Endodermal cell (in vitro differentiated cells): ENCODE measurements around the gene LOXHD1. TPM values are rescaled to one million over a fixed set of nuclear protein-coding genes. Genes with fewer than 3 reads are reported as not detected.

Experiments
- DNase-seq: peaks from one replicate; pipeline ENCODE4 v3.0.0-alpha.2; 2017
- H3K27ac ChIP-seq: 2 replicates; pipeline ENCODE4 v1.5.1; 2013; ENCODE audit warnings: mild to moderate bottlenecking, low read depth, low read length, moderate library complexity
- H3K27me3 ChIP-seq: 2 replicates; pipeline ENCODE4 v1.6.1; 2013; ENCODE audit warnings: mild to moderate bottlenecking, low read length, moderate library complexity; ENCODE audit not compliant: insufficient read depth, control insufficient read depth, poor library complexity, severe bottlenecking
- H3K36me3 ChIP-seq: 2 replicates; pipeline ENCODE4 v1.7.0; 2013; ENCODE audit warnings: mild to moderate bottlenecking, low read length, moderate library complexity; ENCODE audit not compliant: control insufficient read depth, insufficient read depth
- H3K4me1 ChIP-seq: one replicate; pipeline ENCODE4 v1.7.0; 2013; ENCODE audit warnings: low read length; ENCODE audit not compliant: control insufficient read depth, insufficient read depth
- H3K4me3 ChIP-seq: 2 replicates; pipeline ENCODE4 v1.5.1; 2013; ENCODE audit warnings: mild to moderate bottlenecking, low read length, moderate library complexity
- H3K9ac ChIP-seq: 2 replicates; pipeline ENCODE4 v1.6.1; 2013; ENCODE audit warnings: mild to moderate bottlenecking, low read length, moderate library complexity; ENCODE audit not compliant: poor library complexity, severe bottlenecking; ENCODE audit errors: extremely low read depth
- H3K9me3 ChIP-seq: 2 replicates; pipeline ENCODE4 v1.6.1; 2013; ENCODE audit warnings: mild to moderate bottlenecking, low read length, moderate library complexity; ENCODE audit not compliant: control insufficient read depth
- H3K27ac Mint-ChIP-seq: 2 replicates; pipeline ENCODE4 v1.8.0; 2020; ENCODE audit warnings: mixed read lengths
- H3K27me3 Mint-ChIP-seq: 2 replicates; pipeline ENCODE4 v1.8.0; 2021; ENCODE audit warnings: mild to moderate bottlenecking, mixed read lengths; ENCODE audit not compliant: insufficient read depth
- H3K36me3 Mint-ChIP-seq: 2 replicates; pipeline ENCODE4 v1.8.0; 2020; ENCODE audit warnings: low read depth, mixed read lengths
- H3K4me1 Mint-ChIP-seq: 2 replicates; pipeline ENCODE4 v1.8.0; 2020; ENCODE audit warnings: mixed read lengths
- H3K4me3 Mint-ChIP-seq: 2 replicates; pipeline ENCODE4 v1.8.0; 2020; ENCODE audit warnings: mild to moderate bottlenecking, moderate library complexity, mixed read lengths
- H3K9me3 Mint-ChIP-seq: 2 replicates; pipeline ENCODE4 v1.8.0; 2020; ENCODE audit warnings: mild to moderate bottlenecking, mixed read lengths
- CTCF ChIP-seq: fragments of 200-600 bp; sonication (generic); conservative IDR thresholded peaks from 2 replicates; pipeline ENCODE4 v1.5.0; 2021; ENCODE audit warnings: antibody characterized with exemption, mild to moderate bottlenecking
- WGBS, 2 experiments: methylation state at CpG; one replicate each; pipeline versions ENCODE4 v1.1.5 to v1.1.7; 2013; ENCODE audit warnings: missing lambda C conversion rate in 2 of 2, mixed read lengths in 1 of 2; ENCODE audit not compliant: insufficient coverage in 1 of 2, insufficient read length in 1 of 2; 5-methylcytosine and 5-hydroxymethylcytosine counted together
- total RNA-seq, 2 donors: library from RNA; stranded (reverse); fragmentation: NEBNext Ultra II Directional in 1 of 2; extraction: Animal tissue kit (Norgen Biotek cat#: 25700) in 1 of 2; gene quantifications; 2 replicates in 1 of 2; 3 replicates in 1 of 2; pipeline ENCODE4 v1.2.1, GENCODE V29; 2021

Gene LOXHD1
- total RNA-seq, 2 donors from 2014 or later, result 2.1 TPM; not detected in 1

DNA sequence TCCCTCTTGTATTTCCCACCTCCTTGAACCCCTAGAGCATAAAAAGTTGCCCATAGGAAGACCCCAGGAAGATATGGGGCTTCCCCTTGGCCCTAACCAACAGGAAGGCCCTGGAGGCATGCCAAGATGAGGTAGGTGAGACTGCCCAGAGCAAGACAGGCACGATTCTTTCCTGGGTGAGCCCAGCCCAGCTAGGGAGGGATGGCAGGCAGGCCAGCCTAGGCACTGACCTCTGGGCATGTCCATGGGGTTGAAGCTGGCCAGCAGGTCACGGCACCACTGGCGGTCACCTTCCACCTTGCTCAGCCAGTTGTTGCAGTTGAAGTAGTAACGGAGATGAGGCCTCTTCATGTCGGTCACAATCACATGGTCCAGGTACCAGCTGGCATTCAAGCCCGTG, 17.6 kb downstream of the LOXHD1 start:
- Histone ChIP-seq H3K27ac (no peak overlapping the region), H3K4me3 (no peak overlapping the region), H3K4me1 (no peaks in the 10 kb centered on the region), H3K27me3 (peaks cover 7% of the 10 kb centered on the region), H3K9me3 (no peaks in the 10 kb centered on the region), H3K9ac (no peak overlapping the region), H3K36me3 (no peaks in the 10 kb centered on the region)
- no peaks in the 10 kb centered on the region for H3K9me3 Mint-ChIP-seq
- H3K27ac Mint-ChIP-seq, result no peak overlapping the region
- H3K36me3 Mint-ChIP-seq, result no peaks in the 10 kb centered on the region
- no peaks in the 10 kb centered on the region for H3K4me1 Mint-ChIP-seq
- TF ChIP-seq CTCF, result no peak
- no peak overlapping the region for H3K4me3 Mint-ChIP-seq
- peak; percentile 30 for DNase-seq
- 93 to 99% methylated on average over 5 to 6 of the region's 6 CpGs for WGBS, 2 experiments
- H3K27me3 Mint-ChIP-seq, result no peaks in the 10 kb centered on the region

DNA sequence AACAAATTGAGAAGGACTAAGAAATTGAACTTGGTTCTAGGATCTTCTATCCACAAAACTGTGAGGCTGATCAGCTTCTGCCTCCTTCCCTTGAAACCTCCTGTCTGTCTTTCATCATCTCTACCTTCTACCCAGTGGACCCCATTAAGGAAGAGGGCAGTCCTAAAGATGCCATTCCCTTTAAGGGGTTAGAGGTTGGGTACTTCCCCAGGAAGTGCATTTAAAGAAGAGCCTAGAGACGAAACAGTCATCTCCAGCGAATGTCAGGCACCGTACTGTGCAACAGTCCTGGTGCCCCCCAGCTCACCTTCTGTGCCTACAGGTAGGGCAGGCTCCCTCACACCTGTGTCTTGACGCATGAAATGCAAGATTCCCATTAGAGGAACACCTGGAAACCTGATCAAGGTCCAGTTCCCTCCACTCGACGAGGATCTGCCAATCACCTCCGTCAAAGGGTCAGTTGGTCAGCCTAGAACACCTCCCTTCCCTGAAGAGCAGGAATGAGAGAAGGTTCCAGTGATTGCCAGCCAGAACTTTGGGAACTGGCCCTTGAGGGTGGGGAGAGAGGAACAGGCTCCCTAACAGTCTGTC, 20.9 kb downstream of the LOXHD1 start:
- Mint-ChIP-seq H3K36me3 (peaks cover 3% of the 10 kb centered on the region), H3K9me3 (no peaks in the 10 kb centered on the region), H3K4me3 (no peak overlapping the region), H3K4me1 (no peaks in the 10 kb centered on the region), H3K27me3 (no peaks in the 10 kb centered on the region), H3K27ac (no peak overlapping the region)
- Histone ChIP-seq H3K36me3 (no peaks in the 10 kb centered on the region), H3K9me3 (no peaks in the 10 kb centered on the region), H3K27ac (no peak overlapping the region), H3K4me3 (no peak overlapping the region), H3K4me1 (no peaks in the 10 kb centered on the region), H3K9ac (no peak overlapping the region), H3K27me3 (no peaks in the 10 kb centered on the region)
- no peak for TF ChIP-seq CTCF
- WGBS, 2 experiments, result 86 to 90% methylated on average over 3 to 7 of the region's 7 CpGs
- DNase-seq, result no peak

DNA sequence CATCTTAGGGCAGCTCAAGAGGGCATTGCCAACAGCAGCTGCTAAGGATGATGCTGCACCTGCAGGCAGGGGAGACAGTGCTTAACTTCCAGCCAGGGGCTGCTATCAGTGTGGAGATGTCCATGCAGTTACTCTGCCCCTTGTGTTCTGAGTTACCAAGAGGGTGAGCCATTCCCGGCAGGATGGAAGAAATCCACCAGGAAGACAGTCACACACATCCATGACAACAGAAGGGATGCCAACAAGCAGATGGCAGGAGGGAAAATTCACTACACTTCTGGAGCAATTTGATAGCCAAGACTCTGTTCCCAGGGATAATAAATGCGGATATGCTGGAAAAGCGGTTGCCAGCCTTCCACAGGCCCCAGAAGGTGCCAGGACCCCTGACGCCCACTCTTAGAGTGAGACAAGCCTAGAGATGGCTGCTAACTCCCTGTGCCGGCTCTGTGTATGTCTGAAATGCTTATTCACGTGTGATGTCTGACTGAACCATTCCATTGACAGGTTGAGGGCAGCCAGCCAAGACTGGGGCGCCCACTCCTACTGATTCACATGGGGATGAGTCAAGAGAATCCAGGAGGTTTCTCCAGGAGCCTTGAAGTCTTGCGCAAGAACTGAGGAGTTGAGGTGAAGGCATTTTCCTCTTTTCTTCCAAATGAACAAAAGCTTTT, 24.5 kb downstream of the LOXHD1 start:
- H3K4me3 ChIP-seq, result no peak overlapping the region
- H3K27ac ChIP-seq, result no peak overlapping the region
- DNase-seq, result no peak
- TF ChIP-seq CTCF, result no peak
- no peaks in the 10 kb centered on the region for H3K9me3 ChIP-seq
- no peak overlapping the region for H3K27ac Mint-ChIP-seq
- peaks cover 3% of the 10 kb centered on the region for H3K36me3 Mint-ChIP-seq
- peaks cover 2% of the 10 kb centered on the region for H3K4me1 Mint-ChIP-seq
- H3K4me3 Mint-ChIP-seq, result no peak overlapping the region
- no peaks in the 10 kb centered on the region for H3K9me3 Mint-ChIP-seq
- H3K27me3 Mint-ChIP-seq, result no peaks in the 10 kb centered on the region
- no peaks in the 10 kb centered on the region for H3K27me3 ChIP-seq
- no peak overlapping the region for H3K9ac ChIP-seq
- 91% methylated on average over 7 to 8 of the region's 8 CpGs for WGBS, 2 experiments
- no peaks in the 10 kb centered on the region for H3K36me3 ChIP-seq
- no peaks in the 10 kb centered on the region for H3K4me1 ChIP-seq
